ENCODE measurements around the gene CFAP68.
"Not testable (repeated sequence)": the region's sequence is repeated elsewhere in the genome, so short reads cannot be mapped to it uniquely, and the experiment has no call there.

The CFAP68 gene

GRCh38 chr11:111870522-111870885 is 8.8 kb upstream of the CFAP68 start:
- DNase-seq (ENCODE audit: low read depth in 2 of 2) = no peak

- DNase-seq (ENCODE audit: low read depth in 2 of 2) = peak; percentile 72 to 82
Measured at GRCh38 chr11:111870886-111871692, 8.3 kb upstream of the CFAP68 start, which contains the start of gene ALG9. ALG9 (minus strand) TSS chr11:111871581; CDS start chr11:111871482, 99 bp downstream.

GRCh38 chr11:111871693-111872161 is 7.6 kb upstream of the CFAP68 start:
- DNase-seq (ENCODE audit: low read depth in 2 of 2) = no peak

- no peak for DNase-seq (ENCODE audit: low read depth in 2 of 2)
Measured at GRCh38 chr11:111878385-111878848, 924 bp upstream of the CFAP68 start.

GRCh38 chr11:111879637-111879960 is 258 bp downstream of the CFAP68 start:
- DNase-seq (ENCODE audit: low read depth in 2 of 2) = no peak

- no peak for DNase-seq (ENCODE audit: low read depth in 2 of 2)
Measured at GRCh38 chr11:111882202-111882601, 2.9 kb downstream of the CFAP68 start.

GRCh38 chr11:111885053-111885452 is 5.7 kb downstream of the CFAP68 start:
- DNase-seq (ENCODE audit: low read depth in 2 of 2) = not testable (repeated sequence)

- no peak for DNase-seq (ENCODE audit: low read depth in 2 of 2)
Measured at GRCh38 chr11:111886032-111886431, 6.7 kb downstream of the CFAP68 start.

- no peak for DNase-seq (ENCODE audit: low read depth in 2 of 2)
Measured at GRCh38 chr11:111886844-111887243, 7.5 kb downstream of the CFAP68 start.

GRCh38 chr11:111905411-111905810 is 26.1 kb downstream of the CFAP68 start:
- no peak for DNase-seq (ENCODE audit: low read depth in 2 of 2)

- DNase-seq (ENCODE audit: low read depth in 2 of 2) = no peak
Measured at GRCh38 chr11:111906680-111907079, 27.3 kb downstream of the CFAP68 start.

GRCh38 chr11:111908639-111909305 is 29.4 kb downstream of the CFAP68 start:
- no peak for DNase-seq (ENCODE audit: low read depth in 2 of 2)

- no peak for DNase-seq (ENCODE audit: low read depth in 2 of 2)
Measured at GRCh38 chr11:111909378-111909777, 30.0 kb downstream of the CFAP68 start.

GRCh38 chr11:111910676-111911562 is 31.6 kb downstream of the CFAP68 start:
- DNase-seq (ENCODE audit: low read depth in 2 of 2) = no peak

GRCh38 chr11:111911563-111912401 is 32.4 kb downstream of the CFAP68 start, which contains the start of gene CRYAB:
CRYAB (minus strand) TSS chr11:111911770; CDS start chr11:111911724, 46 bp downstream.
- no peak for DNase-seq (ENCODE audit: low read depth in 2 of 2)

GRCh38 chr11:111912535-111912934 is 33.2 kb downstream of the CFAP68 start, which contains the start of gene HSPB2:
HSPB2 (plus strand) TSS chr11:111912734; CDS start chr11:111912830, 96 bp downstream.
- DNase-seq (ENCODE audit: low read depth in 2 of 2) = no peak

- no peak for DNase-seq (ENCODE audit: low read depth in 2 of 2)
Measured at GRCh38 chr11:111913031-111913861, 33.9 kb downstream of the CFAP68 start.

GRCh38 chr11:111913997-111914396 is 34.7 kb downstream of the CFAP68 start:
- no peak for DNase-seq (ENCODE audit: low read depth in 2 of 2)

- DNase-seq (ENCODE audit: low read depth in 2 of 2) = no peak
Measured at GRCh38 chr11:111916768-111917167, 37.4 kb downstream of the CFAP68 start.

- no peak for DNase-seq (ENCODE audit: low read depth in 2 of 2)
Measured at GRCh38 chr11:111917312-111917711, 38.0 kb downstream of the CFAP68 start.

All from stimulated activated CD8-positive, alpha-beta memory T cell treated with anti-CD3 and anti-CD28 coated beads, Interleukin-2, amount 100 ng/mL, for 48 hours (primary cell).